ENCODE data around the gene LMF1.

The LMF1 gene

GRCh38 chr16:945271-946047 lies 25.3 kb downstream of the LMF1 start:
- no peak for TF ChIP-seq JUND (IDR thresholded peaks at IDR 0.05; ENCODE audit: low read depth)
- in situ Hi-C loops (cut with HindIII; ENCODE audit: low pct_unique_long_range_greater_than_20kb, low sequenced_read_pairs): no loop called here
- no peak for DNase-seq (ENCODE audit: low read depth in 1 of 2, low spot score in 1 of 2)

GRCh38 chr16:943971-944370 lies 26.8 kb downstream of the LMF1 start:
- no peak for DNase-seq (ENCODE audit: low read depth in 1 of 2, low spot score in 1 of 2)
- in situ Hi-C loops (cut with HindIII; ENCODE audit: low pct_unique_long_range_greater_than_20kb, low sequenced_read_pairs): no loop called here
- no peak for TF ChIP-seq JUND (IDR thresholded peaks at IDR 0.05; ENCODE audit: low read depth)

GRCh38 chr16:942436-943060 lies 28.2 kb downstream of the LMF1 start:
- no peak for TF ChIP-seq JUND (IDR thresholded peaks at IDR 0.05; ENCODE audit: low read depth)
- in situ Hi-C loops (cut with HindIII; ENCODE audit: low pct_unique_long_range_greater_than_20kb, low sequenced_read_pairs): no loop called here

GRCh38 chr16:939941-940340 lies 30.8 kb downstream of the LMF1 start:
- TF ChIP-seq JUND (IDR thresholded peaks at IDR 0.05; ENCODE audit: low read depth): no peak
- no peak for DNase-seq (ENCODE audit: low read depth in 1 of 2, low spot score in 1 of 2)
- in situ Hi-C loops (cut with HindIII; ENCODE audit: low pct_unique_long_range_greater_than_20kb, low sequenced_read_pairs): no loop called here

More at GRCh38 chr16:942436-943060, 28.2 kb downstream of the LMF1 start:
- DNase-seq (ENCODE audit: low read depth in 1 of 2, low spot score in 1 of 2): no peak

GRCh38 chr16:939311-939710 lies 31.5 kb downstream of the LMF1 start:
- no peak for TF ChIP-seq JUND (IDR thresholded peaks at IDR 0.05; ENCODE audit: low read depth)
- in situ Hi-C loops (cut with HindIII; ENCODE audit: low pct_unique_long_range_greater_than_20kb, low sequenced_read_pairs): no loop called here
- no peak for DNase-seq (ENCODE audit: low read depth in 1 of 2, low spot score in 1 of 2)

DNA sequence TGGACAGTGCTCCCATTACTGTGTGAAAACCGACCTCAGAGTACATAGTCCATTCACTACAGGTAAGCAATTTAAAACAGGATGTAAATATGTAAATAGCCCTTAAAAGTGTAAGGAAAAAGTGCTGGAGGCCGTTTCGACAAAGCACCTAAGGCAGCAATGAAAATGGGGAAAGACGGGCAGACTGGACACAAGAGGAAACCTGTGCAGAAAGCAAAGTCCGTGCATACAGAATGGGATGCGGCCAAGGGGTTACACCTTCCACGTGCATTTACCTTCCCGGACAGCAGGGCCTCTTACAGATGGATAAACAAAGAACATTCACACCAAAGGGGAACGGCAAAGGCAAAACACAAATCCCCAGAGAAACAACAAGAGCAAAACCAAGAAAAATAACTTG lies 32.0 kb downstream of the LMF1 start:
- TF ChIP-seq JUND (IDR thresholded peaks at IDR 0.05; ENCODE audit: low read depth): no peak
- in situ Hi-C loops (cut with HindIII; ENCODE audit: low pct_unique_long_range_greater_than_20kb, low sequenced_read_pairs): no loop called here
- DNase-seq (ENCODE audit: low read depth in 1 of 2, low spot score in 1 of 2): no peak

DNA sequence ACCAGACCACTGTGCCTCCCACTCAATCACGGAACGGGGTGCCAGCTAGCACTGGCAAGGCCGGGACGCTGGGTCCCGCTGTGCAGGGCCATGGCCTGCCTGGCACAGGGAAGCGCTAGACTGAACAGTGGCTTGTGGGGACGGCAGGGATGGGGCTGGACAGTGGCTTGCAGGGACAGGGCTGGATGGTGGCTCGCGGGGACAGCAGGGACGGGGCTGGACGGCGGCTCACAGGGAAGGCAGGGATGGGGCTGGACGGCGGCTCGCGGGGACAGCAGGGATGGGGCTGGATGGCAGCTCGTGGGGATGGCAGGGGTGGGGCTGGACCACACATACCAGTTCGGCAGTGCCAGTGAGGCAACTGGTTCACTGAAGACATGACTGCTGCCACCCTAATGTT lies 32.6 kb downstream of the LMF1 start:
- no peak for DNase-seq (ENCODE audit: low read depth in 1 of 2, low spot score in 1 of 2)
- no peak for TF ChIP-seq JUND (IDR thresholded peaks at IDR 0.05; ENCODE audit: low read depth)
- in situ Hi-C loops (cut with HindIII; ENCODE audit: low pct_unique_long_range_greater_than_20kb, low sequenced_read_pairs): no loop called here

- no peak for TF ChIP-seq JUND (IDR thresholded peaks at IDR 0.05; ENCODE audit: low read depth)
- in situ Hi-C loops (cut with HindIII; ENCODE audit: low pct_unique_long_range_greater_than_20kb, low sequenced_read_pairs): no loop called here
- no peak for DNase-seq (ENCODE audit: low read depth in 1 of 2, low spot score in 1 of 2)
Observed at GRCh38 chr16:937723-938122, 33.1 kb downstream of the LMF1 start.

GRCh38 chr16:937311-937710 lies 33.5 kb downstream of the LMF1 start:
- in situ Hi-C loops (cut with HindIII; ENCODE audit: low pct_unique_long_range_greater_than_20kb, low sequenced_read_pairs): no loop called here
- no peak for TF ChIP-seq JUND (IDR thresholded peaks at IDR 0.05; ENCODE audit: low read depth)
- no peak for DNase-seq (ENCODE audit: low read depth in 1 of 2, low spot score in 1 of 2)

- in situ Hi-C loops (cut with HindIII; ENCODE audit: low pct_unique_long_range_greater_than_20kb, low sequenced_read_pairs): no loop called here
- no peak for TF ChIP-seq JUND (IDR thresholded peaks at IDR 0.05; ENCODE audit: low read depth)
Observed at GRCh38 chr16:935684-936083, 35.1 kb downstream of the LMF1 start.

GRCh38 chr16:934178-934577 lies 36.6 kb downstream of the LMF1 start:
- in situ Hi-C loops (cut with HindIII; ENCODE audit: low pct_unique_long_range_greater_than_20kb, low sequenced_read_pairs): no loop called here
- TF ChIP-seq JUND (IDR thresholded peaks at IDR 0.05; ENCODE audit: low read depth): no peak
- DNase-seq (ENCODE audit: low read depth in 1 of 2, low spot score in 1 of 2): no peak

More at GRCh38 chr16:935684-936083, 35.1 kb downstream of the LMF1 start:
- DNase-seq (ENCODE audit: low read depth in 1 of 2, low spot score in 1 of 2): no peak

- TF ChIP-seq JUND (IDR thresholded peaks at IDR 0.05; ENCODE audit: low read depth): no peak
- in situ Hi-C loops (cut with HindIII; ENCODE audit: low pct_unique_long_range_greater_than_20kb, low sequenced_read_pairs): no loop called here
- no peak for DNase-seq (ENCODE audit: low read depth in 1 of 2, low spot score in 1 of 2)
Observed at GRCh38 chr16:933581-933980, 37.2 kb downstream of the LMF1 start.

DNA sequence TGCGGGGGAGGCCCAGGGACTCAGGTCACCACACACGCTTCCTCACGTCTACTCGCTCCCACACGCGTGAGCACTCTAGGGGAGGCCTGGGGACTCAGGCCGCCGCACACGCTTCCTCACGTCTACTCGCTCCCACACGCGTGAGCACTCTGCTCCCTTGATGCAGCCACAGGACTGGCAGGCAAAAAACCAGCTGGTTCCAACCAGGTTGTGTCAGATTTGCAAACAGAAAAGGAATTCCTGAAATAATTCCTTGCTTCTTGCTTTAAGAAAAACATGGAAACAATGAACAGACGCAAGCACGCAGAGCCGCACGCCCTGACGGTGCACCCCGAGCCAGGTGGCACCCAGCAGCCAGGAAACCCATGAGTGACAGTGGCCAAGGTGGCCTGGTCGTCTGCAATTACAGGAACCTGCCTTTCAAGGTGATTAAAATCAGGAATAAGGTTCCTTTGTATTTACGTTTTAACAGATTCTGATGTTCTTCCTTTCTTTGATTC lies 37.9 kb downstream of the LMF1 start:
- in situ Hi-C loops (cut with HindIII; ENCODE audit: low pct_unique_long_range_greater_than_20kb, low sequenced_read_pairs): no loop called here
- no peak for TF ChIP-seq JUND (IDR thresholded peaks at IDR 0.05; ENCODE audit: low read depth)
- no peak for DNase-seq (ENCODE audit: low read depth in 1 of 2, low spot score in 1 of 2)

All from T47D (cell line).